ENCODE measurements around the gene PPCDC.

PPCDC gene

GRCh38 chr15:75052972-75053747 lies 29.8 kb downstream of the PPCDC start:
- H3K4me2 ChIP-seq, result no peak overlapping the region
- H3K36me3 ChIP-seq, result peaks cover 0 to 15% (median 7%) of the 10 kb centered on the region in 11 experiments; a peak in 9 of 22 replicates
- no peak for TF ChIP-seq Cebpa-rat (IDR thresholded peaks at IDR 0.05)
- H3K4me3 ChIP-seq, result no peak overlapping the region
- H3K27ac ChIP-seq, result no peak overlapping the region
- H3K27me3 ChIP-seq, result no peaks in the 10 kb centered on the region
- H3K4me1 ChIP-seq, result peaks cover 37 to 52% (median 42%) of the 10 kb centered on the region in 10 experiments
- no peaks in the 10 kb centered on the region for H4K20me1 ChIP-seq
- no peaks in the 10 kb centered on the region for H3K9me3 ChIP-seq (replicated peaks in 1 of 11)
- H3K9ac ChIP-seq, result no peak overlapping the region

GRCh38 chr15:75053748-75054125 lies 30.3 kb downstream of the PPCDC start:
- no peaks in the 10 kb centered on the region for H3K9me3 ChIP-seq (replicated peaks in 1 of 11)
- H4K20me1 ChIP-seq, result no peaks in the 10 kb centered on the region
- no peak overlapping the region for H3K27ac ChIP-seq
- H3K9ac ChIP-seq, result no peak overlapping the region
- H3K4me3 ChIP-seq, result no peak overlapping the region
- H3K27me3 ChIP-seq, result no peaks in the 10 kb centered on the region
- peaks cover 0 to 9% (median 3%) of the 10 kb centered on the region in 11 experiments; a peak in 7 of 22 replicates for H3K36me3 ChIP-seq
- peaks cover 39 to 51% (median 42%) of the 10 kb centered on the region in 10 experiments for H3K4me1 ChIP-seq
- TF ChIP-seq Cebpa-rat (IDR thresholded peaks at IDR 0.05), result no peak
- H3K4me2 ChIP-seq, result no peak overlapping the region

GRCh38 chr15:75054172-75054897 lies 30.9 kb downstream of the PPCDC start:
- no peak overlapping the region for H3K27ac ChIP-seq
- H4K20me1 ChIP-seq, result no peaks in the 10 kb centered on the region

GRCh38 chr15:75056036-75056435 lies 32.6 kb downstream of the PPCDC start:
- no peak for TF ChIP-seq Cebpa-rat (IDR thresholded peaks at IDR 0.05)
- H3K4me3 ChIP-seq, result no peak overlapping the region
- H3K4me1 ChIP-seq, result peaks cover 22 to 41% (median 27%) of the 10 kb centered on the region in 10 experiments
- H3K27me3 ChIP-seq, result no peaks in the 10 kb centered on the region
- no peaks in the 10 kb centered on the region for H4K20me1 ChIP-seq
- H3K4me2 ChIP-seq, result no peak overlapping the region
- H3K27ac ChIP-seq, result no peak overlapping the region
- H3K9ac ChIP-seq, result no peak overlapping the region
- H3K9me3 ChIP-seq (replicated peaks in 1 of 11), result no peaks in the 10 kb centered on the region
- H3K36me3 ChIP-seq, result peaks cover 0 to 5% (median 0%) of the 10 kb centered on the region in 11 experiments; a peak in 1 of 22 replicates

More at GRCh38 chr15:75054172-75054897, 30.9 kb downstream of the PPCDC start:
- Histone ChIP-seq H3K27me3 (no peaks in the 10 kb centered on the region), H3K9me3 (replicated peaks in 1 of 11) (no peaks in the 10 kb centered on the region), H3K9ac (no peak overlapping the region), H3K36me3 (peaks cover 0 to 4% (median 0%) of the 10 kb centered on the region in 11 experiments; a peak in 1 of 22 replicates), H3K4me2 (no peak overlapping the region), H3K4me1 (peaks cover 35 to 45% (median 38%) of the 10 kb centered on the region in 10 experiments), H3K4me3 (no peak overlapping the region)
- TF ChIP-seq Cebpa-rat (IDR thresholded peaks at IDR 0.05), result no peak

GRCh38 chr15:75058127-75058905 lies 34.9 kb downstream of the PPCDC start:
- 0 out of 22 replicates have a peak overlapping the region, but pooled peaks of 2 of the 11 experiments have one; percentile 5 to 21 for H3K27ac ChIP-seq
- H3K36me3 ChIP-seq, result peaks cover 0 to 5% (median 0%) of the 10 kb centered on the region in 11 experiments; a peak in 1 of 22 replicates
- H3K27me3 ChIP-seq, result no peaks in the 10 kb centered on the region
- TF ChIP-seq Cebpa-rat (IDR thresholded peaks at IDR 0.05), result no peak
- no peaks in the 10 kb centered on the region for H4K20me1 ChIP-seq
- H3K4me3 ChIP-seq, result no peak overlapping the region
- peaks cover 19 to 48% (median 31%) of the 10 kb centered on the region in 10 experiments for H3K4me1 ChIP-seq
- no peak overlapping the region for H3K9ac ChIP-seq
- H3K4me2 ChIP-seq, result peak overlapping the region; percentile 30 to 73 (median 57)
- no peaks in the 10 kb centered on the region for H3K9me3 ChIP-seq (replicated peaks in 1 of 11)

GRCh38 chr15:75059607-75060006 lies 36.2 kb downstream of the PPCDC start:
- Histone ChIP-seq H4K20me1 (no peaks in the 10 kb centered on the region), H3K4me3 (no peak overlapping the region), H3K4me1 (peaks cover 19 to 56% (median 32%) of the 10 kb centered on the region in 10 experiments), H3K4me2 (no peak overlapping the region), H3K27me3 (no peaks in the 10 kb centered on the region), H3K9me3 (replicated peaks in 1 of 11) (no peaks in the 10 kb centered on the region), H3K9ac (no peak overlapping the region), H3K36me3 (peaks cover 0 to 5% (median 0%) of the 10 kb centered on the region in 11 experiments; a peak in 1 of 22 replicates), H3K27ac (no peak overlapping the region)
- TF ChIP-seq Cebpa-rat (IDR thresholded peaks at IDR 0.05), result no peak

- Histone ChIP-seq H3K4me1 (peaks cover 33 to 70% (median 49%) of the 10 kb centered on the region in 10 experiments), H4K20me1 (no peaks in the 10 kb centered on the region), H3K9ac (peak overlapping the region in 2 of 11 experiments; percentile 7 to 10; a peak in 1 of 22 replicates), H3K9me3 (replicated peaks in 1 of 11) (no peaks in the 10 kb centered on the region), H3K36me3 (peaks cover 0 to 5% (median 0%) of the 10 kb centered on the region in 11 experiments; a peak in 1 of 22 replicates), H3K4me3 (no peak overlapping the region), H3K27ac (peak overlapping the region in 4 of 11 experiments; percentile 2 to 24 (median 15); a peak in 4 of 22 replicates), H3K27me3 (no peaks in the 10 kb centered on the region), H3K4me2 (peak overlapping the region in 9 of 11 experiments; percentile 3 to 84 (median 61); a peak in 15 of 22 replicates)
- no peak for TF ChIP-seq Cebpa-rat (IDR thresholded peaks at IDR 0.05)
Observed at GRCh38 chr15:75061272-75061671, 37.9 kb downstream of the PPCDC start.

- no peak overlapping the region for H3K4me3 ChIP-seq
- H4K20me1 ChIP-seq, result no peaks in the 10 kb centered on the region
- H3K36me3 ChIP-seq, result peaks cover 0 to 5% (median 0%) of the 10 kb centered on the region in 11 experiments; a peak in 1 of 22 replicates
- H3K27ac ChIP-seq, result no peak overlapping the region
- no peaks in the 10 kb centered on the region for H3K27me3 ChIP-seq
- no peak overlapping the region for H3K9ac ChIP-seq
- H3K4me1 ChIP-seq, result peaks cover 43 to 80% (median 60%) of the 10 kb centered on the region in 10 experiments
- TF ChIP-seq Cebpa-rat (IDR thresholded peaks at IDR 0.05), result no peak
- H3K4me2 ChIP-seq, result peak overlapping the region in 2 of 11 experiments; percentile 74 to 84; a peak in 4 of 22 replicates
- H3K9me3 ChIP-seq (replicated peaks in 1 of 11), result no peaks in the 10 kb centered on the region
Observed at GRCh38 chr15:75062706-75063105, 39.3 kb downstream of the PPCDC start.
